KG1 (cell line): ENCODE results near the gene BBOX1.
"Not testable (repeated sequence)": the region's sequence is repeated elsewhere in the genome, so short reads cannot be mapped to it uniquely, and the experiment has no call there.

Experiments
- DNase-seq: peaks from one replicate; lab custom pipeline; 2025; lab: John Stamatoyannopoulos, UW

The BBOX1 gene

GRCh38 chr11:27084518-27084917 lies 43.9 kb downstream of the BBOX1 start:
- no peak for DNase-seq

DNA sequence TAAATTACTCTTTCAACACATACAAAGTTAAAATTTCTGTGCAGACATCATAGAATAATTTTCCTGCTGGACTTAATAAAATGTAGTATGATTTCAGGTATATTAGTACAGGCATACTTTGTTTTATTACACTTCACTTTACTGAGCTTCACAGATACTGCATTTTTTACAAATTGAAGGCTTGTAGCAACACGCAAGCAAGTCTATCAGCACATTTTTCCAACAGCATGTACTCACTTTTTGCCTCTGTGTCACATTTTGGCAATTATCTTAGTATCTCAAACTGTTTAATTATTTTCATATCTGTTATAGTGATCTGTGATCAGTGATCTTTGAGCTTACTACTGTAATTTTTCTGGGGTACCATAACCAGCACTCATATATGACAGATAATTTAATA lies 44.5 kb downstream of the BBOX1 start:
- DNase-seq: no peak

- no peak for DNase-seq
These were observed 45.0 kb downstream of the BBOX1 start for GRCh38 chr11:27085605-27086004.

DNA sequence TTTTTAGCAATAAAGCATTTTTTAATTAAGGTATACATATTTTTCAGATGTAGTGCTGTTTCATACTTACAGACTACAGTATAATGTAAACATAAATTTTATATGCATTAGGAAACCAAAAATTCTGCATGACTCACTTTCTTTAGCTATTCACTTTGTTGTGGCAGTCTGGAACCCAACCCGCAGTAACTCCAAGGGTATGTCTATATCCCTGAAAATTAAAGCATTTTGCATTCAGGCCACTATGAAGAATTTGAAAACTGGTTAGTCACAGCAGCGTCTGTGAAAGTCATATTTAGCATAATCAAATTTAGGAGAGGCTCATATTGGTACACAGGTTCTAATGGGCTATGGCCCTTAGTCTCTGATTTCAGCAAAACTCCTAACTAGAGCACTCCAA lies 46.8 kb downstream of the BBOX1 start:
- no peak for DNase-seq

- DNase-seq: no peak
These were observed 47.7 kb downstream of the BBOX1 start for GRCh38 chr11:27088353-27088752.

DNA sequence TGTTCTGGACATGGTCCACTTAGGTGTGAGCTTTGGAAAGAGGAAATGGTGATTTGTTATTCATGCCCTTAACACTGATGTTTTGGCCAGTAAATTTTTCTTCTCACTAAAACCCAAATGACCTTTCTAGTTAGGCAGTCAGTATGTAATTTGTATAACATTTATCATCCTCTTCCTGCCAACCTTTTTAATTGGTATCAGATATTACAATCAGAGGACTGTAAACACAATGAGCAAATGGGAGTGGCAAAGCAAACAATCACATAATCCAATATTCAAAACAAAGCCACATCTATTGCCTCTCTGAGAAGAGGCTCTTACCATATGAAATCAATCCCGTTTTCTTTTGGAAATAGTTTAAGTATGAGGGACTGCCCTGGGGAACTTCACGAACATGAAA lies 49.1 kb downstream of the BBOX1 start:
- DNase-seq: no peak

- DNase-seq: not testable (repeated sequence)
These were observed 49.8 kb downstream of the BBOX1 start for GRCh38 chr11:27090357-27090948.

- DNase-seq: no peak
These were observed 53.5 kb downstream of the BBOX1 start for GRCh38 chr11:27094120-27094519.

GRCh38 chr11:27095059-27095458 lies 54.4 kb downstream of the BBOX1 start:
- DNase-seq: no peak

- no peak for DNase-seq
These were observed 55.3 kb downstream of the BBOX1 start for GRCh38 chr11:27095887-27096286.

GRCh38 chr11:27097551-27097950 lies 56.9 kb downstream of the BBOX1 start:
- no peak for DNase-seq

- no peak for DNase-seq
These were observed 59.9 kb downstream of the BBOX1 start for GRCh38 chr11:27100534-27100933.

GRCh38 chr11:27107548-27107947 lies 66.9 kb downstream of the BBOX1 start:
- no peak for DNase-seq

- no peak for DNase-seq
These were observed 68.2 kb downstream of the BBOX1 start for GRCh38 chr11:27108809-27109208.

DNA sequence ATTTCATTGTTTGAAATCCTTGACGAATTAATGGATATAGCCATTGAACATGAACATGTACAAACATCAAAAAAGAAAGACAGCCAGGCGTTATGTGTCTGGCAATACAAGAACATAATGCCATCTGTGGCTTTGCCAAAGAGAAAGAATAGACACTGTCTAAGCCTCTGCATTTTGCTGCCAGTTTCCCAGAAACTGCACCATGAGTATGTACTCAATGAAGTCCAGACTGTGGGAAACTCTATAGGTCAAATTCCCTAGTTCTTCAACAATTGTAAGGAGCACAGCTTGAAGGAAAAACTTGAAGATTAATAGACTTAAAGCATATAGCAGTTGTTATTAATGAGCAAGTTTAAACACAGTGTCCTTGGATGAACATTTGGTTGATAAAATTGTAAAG lies 71.3 kb downstream of the BBOX1 start:
- DNase-seq: no peak

- no peak for DNase-seq
These were observed 72.3 kb downstream of the BBOX1 start for GRCh38 chr11:27112946-27113345.

GRCh38 chr11:27115051-27115650 lies 74.5 kb downstream of the BBOX1 start:
- DNase-seq: no peak

DNA sequence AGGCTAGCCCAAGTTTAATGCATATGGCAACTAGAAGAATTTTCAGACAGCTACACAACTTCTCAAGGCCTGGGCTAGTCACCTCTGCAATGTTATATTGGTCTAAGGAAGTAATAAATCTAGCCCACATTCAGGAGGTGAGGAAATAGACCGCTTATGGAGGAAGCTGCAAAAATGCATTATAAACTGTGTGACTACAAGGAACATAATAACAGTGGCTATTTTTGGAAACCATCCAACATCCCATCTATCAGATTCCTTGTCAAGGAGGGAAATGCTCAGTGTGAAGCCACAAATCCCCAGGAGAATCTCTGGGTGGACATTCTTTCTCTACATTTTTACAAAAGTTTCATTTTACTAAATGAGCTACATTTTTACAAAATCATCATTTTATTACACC lies 76.1 kb downstream of the BBOX1 start:
- no peak for DNase-seq

DNA sequence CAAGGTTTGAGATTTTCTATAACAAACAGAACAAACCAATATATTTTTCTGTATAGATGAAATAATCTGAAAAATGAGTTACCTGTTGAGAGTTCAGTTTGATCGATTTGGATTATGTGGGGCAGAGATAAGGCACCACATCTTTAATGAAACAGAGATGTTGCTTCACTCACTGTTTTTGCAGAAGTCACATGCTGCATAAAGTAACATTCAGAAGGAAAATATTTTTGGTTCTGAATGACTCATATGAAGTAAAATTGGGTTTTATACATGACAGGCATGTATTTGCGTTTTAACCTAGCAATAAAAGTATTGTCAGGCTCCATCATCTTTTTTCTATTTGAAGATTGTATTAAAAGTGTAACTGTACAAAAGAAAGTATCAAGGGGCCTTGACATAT lies 77.8 kb downstream of the BBOX1 start:
- DNase-seq: no peak

GRCh38 chr11:27118949-27119348 lies 78.3 kb downstream of the BBOX1 start:
- no peak for DNase-seq

GRCh38 chr11:27119396-27119795 lies 78.8 kb downstream of the BBOX1 start:
- no peak for DNase-seq

- no peak for DNase-seq
These were observed 79.6 kb downstream of the BBOX1 start for GRCh38 chr11:27120211-27120610.

GRCh38 chr11:27122001-27122400 lies 81.4 kb downstream of the BBOX1 start:
- DNase-seq: no peak

DNA sequence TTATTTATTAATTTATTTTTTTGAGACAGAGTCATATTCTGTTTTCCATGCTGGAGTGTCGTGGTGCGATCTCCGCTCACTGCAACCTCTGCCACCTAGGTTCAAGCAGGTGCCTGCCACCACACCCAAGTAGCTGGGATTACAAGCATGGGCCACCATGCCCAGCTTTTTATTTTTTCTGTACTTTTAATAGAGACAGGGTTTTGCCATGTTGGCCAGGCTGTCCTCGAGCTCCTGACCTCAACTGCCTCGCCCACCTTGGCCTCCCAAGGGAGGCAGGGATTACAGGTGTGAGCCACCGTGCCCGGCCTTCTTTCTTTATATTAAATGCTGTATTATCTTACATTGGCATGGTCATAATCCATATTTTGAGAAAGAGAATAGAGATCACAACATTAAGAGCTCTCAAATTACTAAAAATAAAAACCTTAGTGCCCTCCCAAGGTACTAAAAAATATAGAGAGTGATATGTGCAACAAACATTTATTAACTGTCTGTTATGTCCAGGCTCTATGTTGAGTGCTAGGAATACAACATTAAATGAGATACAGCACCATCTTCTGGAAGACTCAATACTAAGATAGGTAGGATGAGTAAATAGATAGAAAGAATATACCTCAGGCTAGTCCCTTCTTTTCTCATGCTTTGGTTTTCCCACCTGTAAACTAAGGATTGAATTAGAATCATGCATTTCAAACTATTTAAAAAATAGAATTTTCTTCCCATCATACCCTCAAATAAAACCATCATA lies 84.1 kb downstream of the BBOX1 start:
- no peak for DNase-seq
